Small intestine (tissue), 7 donors: ENCODE measurements around the gene PDHX. TPM values are rescaled to one million over a fixed set of nuclear protein-coding genes. Genes with fewer than 3 reads are reported as not detected.

Source experiments
- DNase-seq, 2 donors: peaks; one replicate each; pipeline versions ENCODE4 v3.0.0 to v3.0.0-alpha.2; 2013
- FAIRE-seq: peaks from 2 replicates; lab custom pipeline; 2012; peaks lifted over from hg19 to GRCh38; lab: Jason Lieb, UNC
- H3K27ac ChIP-seq, 3 donors: one replicate each; pipeline ENCODE4 v1.5.1; 2013; ENCODE audit warnings: low read length in 2 of 3, mild to moderate bottlenecking in 2 of 3, control low read depth in 1 of 3, inconsistent platforms in 1 of 3, low read depth in 1 of 3, moderate library complexity in 1 of 3
- H3K27me3 ChIP-seq, 3 donors: one replicate each; pipeline ENCODE4 v1.6.1; 2013; ENCODE audit warnings: low read length in 3 of 3, inconsistent platforms in 1 of 3; ENCODE audit not compliant: control insufficient read depth in 3 of 3, insufficient read depth in 3 of 3
- H3K36me3 ChIP-seq, 3 donors: one replicate each; pipeline ENCODE4 v1.6.1; 2013; ENCODE audit warnings: low read length in 3 of 3, inconsistent platforms in 1 of 3, low read depth in 1 of 3, mild to moderate bottlenecking in 1 of 3, moderate library complexity in 1 of 3; ENCODE audit not compliant: control insufficient read depth in 3 of 3, insufficient read depth in 2 of 3
- H3K4me1 ChIP-seq, 3 donors: one replicate each; pipeline ENCODE4 v1.6.1; 2013; ENCODE audit warnings: low read length in 2 of 3, inconsistent platforms in 1 of 3, low read depth in 1 of 3, mild to moderate bottlenecking in 1 of 3, moderate library complexity in 1 of 3; ENCODE audit not compliant: control insufficient read depth in 3 of 3, insufficient read depth in 2 of 3
- H3K4me3 ChIP-seq, 3 donors: one replicate each; pipeline ENCODE4 v1.5.1; 2013; ENCODE audit warnings: low read length in 3 of 3, control low read depth in 1 of 3, inconsistent platforms in 1 of 3, low read depth in 1 of 3, mild to moderate bottlenecking in 1 of 3, moderate library complexity in 1 of 3
- H3K9me3 ChIP-seq, 2 donors: one replicate each; pipeline ENCODE4 v1.6.1; 2013; ENCODE audit warnings: low read depth in 1 of 2, low read length in 1 of 2; ENCODE audit not compliant: control insufficient read depth in 2 of 2, insufficient read depth in 1 of 2
- WGBS, 3 donors: extraction: QIAGEN DNeasy Blood & Tissue Kit; methylation state at CpG; one replicate each; pipeline ENCODE4 v1.1.7; 2013; 5-methylcytosine and 5-hydroxymethylcytosine counted together
- polyA plus RNA-seq, 4 donors: library from polyadenylated mRNA; stranded (reverse) in 3 of 4; unstranded in 1 of 4; fragments of 200-250 nt in 3 of 4; fragments of 120-200 nt in 1 of 4; gene quantifications; one replicate each; pipeline versions ENCODE4 v1.2.1 to v1.2.3, GENCODE V29; 2013
- donor health status: healthy with polysubstance abuse.
- donor health status: control.
- donor health status: control.
- donor health status: Bipolar disorder and iron deficiency.
- donor health status: healthy.

The PDHX gene
- polyA plus RNA-seq, 4 donors, result 15.7 to 29.0 (median 26.1) TPM

- H3K36me3 ChIP-seq, result no peaks in the 10 kb centered on the region
- DNase-seq (no peak), FAIRE-seq (no peak)
- H3K27me3 ChIP-seq, result no peaks in the 10 kb centered on the region
- H3K9me3 ChIP-seq, result no peaks in the 10 kb centered on the region
- H3K4me3 ChIP-seq, result no peak overlapping the region
- no peaks in the 10 kb centered on the region for H3K4me1 ChIP-seq
- no peak overlapping the region for H3K27ac ChIP-seq
- WGBS, 3 donors, result 85 to 91% (median 88%) methylated on average over 5 of the region's 5 CpGs
Observed at GRCh38 chr11:35038211-35038928, 122.0 kb downstream of the PDHX start.

- Histone ChIP-seq H3K4me1 (no peaks in the 10 kb centered on the region), H3K4me3 (no peak overlapping the region), H3K9me3 (no peaks in the 10 kb centered on the region), H3K27ac (no peak overlapping the region), H3K36me3 (no peaks in the 10 kb centered on the region), H3K27me3 (no peaks in the 10 kb centered on the region)
- FAIRE-seq (no peak), DNase-seq (no peak)
- WGBS, 3 donors, result 89 to 95% (median 93%) methylated on average over 3 of the region's 3 CpGs
Observed at GRCh38 chr11:35039076-35039475, 122.7 kb downstream of the PDHX start.

GRCh38 chr11:35040221-35040942 is 124.0 kb downstream of the PDHX start:
- no peaks in the 10 kb centered on the region for H3K27me3 ChIP-seq
- H3K9me3 ChIP-seq, result no peaks in the 10 kb centered on the region
- no peaks in the 10 kb centered on the region for H3K36me3 ChIP-seq
- H3K27ac ChIP-seq, result peak overlapping the region in 1 of 3 donors; percentile 85
- peak overlapping the region in 1 of 3 donors; percentile 8 for H3K4me3 ChIP-seq
- DNase-seq, result peak in 1 of 2 donors; percentile 49
- peaks cover 0 to 3% (median 0%) of the 10 kb centered on the region in 3 donors for H3K4me1 ChIP-seq
- no peak for FAIRE-seq
- 68 to 86% (median 70%) methylated on average over 12 of the region's 12 CpGs for whole genome bisulfite sequencing, 3 donors

GRCh38 chr11:35041070-35041554 is 124.7 kb downstream of the PDHX start:
- FAIRE-seq (no peak), DNase-seq (no peak)
- Histone ChIP-seq H3K9me3 (no peaks in the 10 kb centered on the region), H3K27me3 (no peaks in the 10 kb centered on the region), H3K27ac (peak overlapping the region in 1 of 3 donors; percentile 85), H3K4me1 (peaks cover 0 to 7% (median 0%) of the 10 kb centered on the region in 3 donors), H3K36me3 (no peaks in the 10 kb centered on the region), H3K4me3 (no peak overlapping the region)
- WGBS, 3 donors, result 88 to 97% (median 92%) methylated on average over 4 of the region's 4 CpGs

GRCh38 chr11:35042224-35042623 is 125.8 kb downstream of the PDHX start:
- H3K27me3 ChIP-seq, result no peaks in the 10 kb centered on the region
- FAIRE-seq (no peak), DNase-seq (no peak)
- peaks cover 0 to 7% (median 0%) of the 10 kb centered on the region in 3 donors for H3K4me1 ChIP-seq
- H3K9me3 ChIP-seq, result no peaks in the 10 kb centered on the region
- H3K36me3 ChIP-seq, result no peaks in the 10 kb centered on the region
- no peak overlapping the region for H3K27ac ChIP-seq
- H3K4me3 ChIP-seq, result no peak overlapping the region

GRCh38 chr11:35042913-35043312 is 126.5 kb downstream of the PDHX start:
- H3K27ac ChIP-seq, result no peak overlapping the region
- DNase-seq (no peak), FAIRE-seq (no peak)

GRCh38 chr11:35043936-35044335 is 127.5 kb downstream of the PDHX start:
- Histone ChIP-seq H3K4me3 (no peak overlapping the region), H3K27ac (no peak overlapping the region), H3K4me1 (peaks cover 2 to 7% (median 3%) of the 10 kb centered on the region in 3 donors), H3K36me3 (no peaks in the 10 kb centered on the region), H3K27me3 (no peaks in the 10 kb centered on the region), H3K9me3 (peaks cover 0 to 3% of the 10 kb centered on the region in 2 donors)
- DNase-seq (no peak), FAIRE-seq (no peak)
- 75 to 88% (median 84%) methylated on average over 1 of the region's 1 CpG for WGBS, 3 donors

More at GRCh38 chr11:35042913-35043312, 126.5 kb downstream of the PDHX start:
- Histone ChIP-seq H3K9me3 (no peaks in the 10 kb centered on the region), H3K36me3 (no peaks in the 10 kb centered on the region), H3K27me3 (no peaks in the 10 kb centered on the region), H3K4me3 (no peak overlapping the region), H3K4me1 (peaks cover 0 to 7% (median 2%) of the 10 kb centered on the region in 3 donors)
- 77 to 100% (median 91%) methylated on average over 3 of the region's 3 CpGs for WGBS, 3 donors

GRCh38 chr11:35045236-35045820 is 128.9 kb downstream of the PDHX start:
- H3K9me3 ChIP-seq, result peaks cover 0 to 7% of the 10 kb centered on the region in 2 donors
- peak overlapping the region in 1 of 3 donors; percentile 79 for H3K27ac ChIP-seq
- H3K27me3 ChIP-seq, result no peaks in the 10 kb centered on the region
- no peak overlapping the region for H3K4me3 ChIP-seq
- peaks cover 2 to 7% (median 3%) of the 10 kb centered on the region in 3 donors for H3K4me1 ChIP-seq
- H3K36me3 ChIP-seq, result no peaks in the 10 kb centered on the region
- peak; percentile 55 to 66 for DNase-seq
- FAIRE-seq, result no peak
- 46 to 82% (median 70%) methylated on average over 8 of the region's 8 CpGs for WGBS, 3 donors
